Esophagus muscularis mucosa (tissue), 4 donors: Measurements from ENCODE around the gene TNFRSF1A.

Experiments used
- CTCF ChIP-seq, 3 experiments: fragments of 200-600 bp in 2 of 3; fragments of 450-650 bp in 1 of 3; sonication (generic) in 2 of 3; IDR thresholded peaks; one replicate each; pipeline ENCODE4 v1.5.1; 2017 to 2019; ENCODE audit warnings: antibody characterized with exemption in 3 of 3, mild to moderate bottlenecking in 2 of 3, moderate library complexity in 1 of 3
- EP300 ChIP-seq: sonication (generic); formaldehyde crosslinking; IDR thresholded peaks from one replicate; pipeline ENCODE4 v1.6.1; 2017; ENCODE audit warnings: antibody characterized with exemption
- POLR2AphosphoS5 ChIP-seq, 2 donors: sonication (generic); formaldehyde crosslinking; IDR thresholded peaks; one replicate each; pipeline ENCODE4 v1.6.1; 2017; ENCODE audit warnings: antibody characterized with exemption in 2 of 2

GRCh38 chr12:6378709-6379472, 37.0 kb upstream of the TNFRSF1A start:
- no peak for TF ChIP-seq CTCF (IDR thresholded peaks at IDR 0.05)
- no peak for TF ChIP-seq EP300
- no peak for TF ChIP-seq POLR2AphosphoS5 (IDR thresholded peaks at IDR 0.05)
